ENCODE measurements around the gene ENDOD1. TPM values are rescaled to one million over a fixed set of nuclear protein-coding genes. Genes with fewer than 3 reads are reported as not detected.

Gene ENDOD1
- polyA plus RNA-seq, 1 experiment: 12.1 TPM

DNA sequence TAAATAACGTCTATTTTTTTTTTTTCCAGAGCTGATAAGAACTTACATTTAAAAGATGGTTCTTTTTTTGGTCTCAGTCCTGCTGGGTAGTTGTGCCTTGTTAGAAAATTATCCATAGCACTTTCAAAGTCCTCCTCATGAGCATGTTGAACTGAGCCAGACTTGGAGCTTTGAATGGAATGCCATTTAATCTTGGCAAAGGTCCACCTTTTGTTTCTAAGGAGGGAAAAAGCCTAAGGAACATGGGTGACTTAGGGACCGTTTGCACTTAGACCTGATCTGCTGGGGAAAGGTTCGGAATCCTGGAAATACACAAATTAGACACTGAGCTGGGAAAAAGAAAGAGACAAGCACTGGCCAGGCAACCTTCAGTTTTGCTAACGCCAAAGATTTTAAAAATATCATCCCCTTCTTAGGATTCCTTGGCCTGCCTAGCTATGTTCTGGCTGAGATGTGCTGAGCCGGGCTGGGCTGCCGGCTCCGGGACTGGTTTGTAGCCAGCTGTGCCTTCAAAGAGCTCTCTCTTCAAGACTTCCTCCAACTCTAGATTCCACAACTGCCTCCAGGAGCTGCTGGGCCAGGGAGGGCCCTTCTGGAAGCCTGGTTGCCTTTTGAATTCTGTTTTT is 67.4 kb downstream of the ENDOD1 start:
- no peak for DNase-seq (ENCODE audit: low read depth, low spot score)
- ChIA-PET POLR2A (no interaction called here), CTCF (interaction anchor here (0.6 to 15.4 kb wide), 4 partner anchors 9 to 606 kb away, joined by 4 to 284 read pairs (median 122); no protein-coding TSS in a partner anchor)
- TF ChIP-seq, protein P1, sequence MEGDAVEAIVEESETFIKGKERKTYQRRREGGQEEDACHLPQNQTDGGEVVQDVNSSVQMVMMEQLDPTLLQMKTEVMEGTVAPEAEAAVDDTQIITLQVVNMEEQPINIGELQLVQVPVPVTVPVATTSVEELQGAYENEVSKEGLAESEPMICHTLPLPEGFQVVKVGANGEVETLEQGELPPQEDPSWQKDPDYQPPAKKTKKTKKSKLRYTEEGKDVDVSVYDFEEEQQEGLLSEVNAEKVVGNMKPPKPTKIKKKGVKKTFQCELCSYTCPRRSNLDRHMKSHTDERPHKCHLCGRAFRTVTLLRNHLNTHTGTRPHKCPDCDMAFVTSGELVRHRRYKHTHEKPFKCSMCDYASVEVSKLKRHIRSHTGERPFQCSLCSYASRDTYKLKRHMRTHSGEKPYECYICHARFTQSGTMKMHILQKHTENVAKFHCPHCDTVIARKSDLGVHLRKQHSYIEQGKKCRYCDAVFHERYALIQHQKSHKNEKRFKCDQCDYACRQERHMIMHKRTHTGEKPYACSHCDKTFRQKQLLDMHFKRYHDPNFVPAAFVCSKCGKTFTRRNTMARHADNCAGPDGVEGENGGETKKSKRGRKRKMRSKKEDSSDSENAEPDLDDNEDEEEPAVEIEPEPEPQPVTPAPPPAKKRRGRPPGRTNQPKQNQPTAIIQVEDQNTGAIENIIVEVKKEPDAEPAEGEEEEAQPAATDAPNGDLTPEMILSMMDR (IDR thresholded peaks at IDR 0.05; ENCODE audit: low read depth, low read length): no peak
- H3K9me3 ChIP-seq (ENCODE audit: control insufficient read depth, insufficient read depth, low read length): no peaks in the 10 kb centered on the region
- H3K27me3 ChIP-seq (ENCODE audit: control insufficient read depth, insufficient read depth, low read length): peaks cover 3% of the 10 kb centered on the region
- no peak overlapping the region for H3K4me3 ChIP-seq (ENCODE audit: low read depth, low read length)
- H3K27ac ChIP-seq (ENCODE audit: low read depth, low read length): no peak overlapping the region

DNA sequence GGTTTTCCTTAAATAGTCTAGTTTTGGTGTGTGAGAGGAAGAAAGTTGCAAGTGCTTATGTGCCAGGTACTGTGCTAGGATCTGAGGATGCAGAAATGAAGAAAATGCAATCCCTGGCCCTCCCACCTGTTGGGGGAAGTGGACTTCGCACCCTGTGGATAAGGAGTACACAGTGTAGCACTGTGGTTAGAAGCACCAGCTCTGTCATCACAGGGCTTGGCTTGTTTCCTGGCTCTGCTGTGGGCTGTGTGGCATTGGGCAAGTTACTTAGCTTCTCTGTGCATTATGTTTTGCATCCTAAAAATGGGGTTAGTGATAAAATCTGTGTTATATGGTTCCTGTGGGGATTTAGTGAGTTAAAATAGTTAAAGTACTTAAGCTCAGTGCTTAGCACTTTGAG is 68.2 kb downstream of the ENDOD1 start:
- CTCF ChIA-PET: interaction anchor here (10.1 to 15.4 kb wide), 2 partner anchors 548 to 605 kb away, joined by 239 to 284 read pairs; no protein-coding TSS in a partner anchor

DNA sequence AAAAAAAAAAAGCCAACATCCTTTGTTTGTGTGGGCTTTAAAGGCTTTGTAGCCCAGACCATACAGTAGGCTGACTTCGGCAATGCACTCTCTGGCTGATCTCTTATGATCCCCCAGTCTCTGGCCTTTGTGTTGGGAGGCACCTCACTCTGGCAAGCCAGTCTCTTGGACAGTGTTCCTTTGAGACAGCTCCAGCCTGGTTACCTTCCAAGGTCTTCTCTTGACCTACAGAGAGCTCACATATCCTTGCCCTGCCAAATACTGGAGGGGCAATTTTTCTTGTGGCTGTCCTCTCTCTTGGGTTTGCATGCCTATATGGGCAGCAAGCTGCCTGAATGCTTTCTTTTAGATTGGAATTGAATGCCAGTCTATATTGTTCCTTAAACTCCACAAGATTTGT is 71.6 kb downstream of the ENDOD1 start:
- H3K27me3 ChIP-seq (ENCODE audit: control insufficient read depth, insufficient read depth, low read length): peaks cover 3% of the 10 kb centered on the region
- no peaks in the 10 kb centered on the region for H3K9me3 ChIP-seq (ENCODE audit: control insufficient read depth, insufficient read depth, low read length)
- DNase-seq (ENCODE audit: low read depth, low spot score): no peak
- ChIA-PET CTCF (interaction anchor here (0.6 to 1.8 kb wide), 3 partner anchors 9 to 544 kb away, joined by 5 to 7 read pairs (median 7); no protein-coding TSS in a partner anchor), POLR2A (no interaction called here)
- H3K4me3 ChIP-seq (ENCODE audit: low read depth, low read length): no peak overlapping the region
- no peak overlapping the region for H3K27ac ChIP-seq (ENCODE audit: low read depth, low read length)
- TF ChIP-seq, protein P1 (IDR thresholded peaks at IDR 0.05; ENCODE audit: low read depth, low read length): no peak

More for the DNA sequence above, 68.2 kb downstream of the ENDOD1 start:
- Histone ChIP-seq H3K27me3 (ENCODE audit: control insufficient read depth, insufficient read depth, low read length) (peaks cover 3% of the 10 kb centered on the region), H3K27ac (ENCODE audit: low read depth, low read length) (no peak overlapping the region), H3K9me3 (ENCODE audit: control insufficient read depth, insufficient read depth, low read length) (no peaks in the 10 kb centered on the region), H3K4me3 (ENCODE audit: low read depth, low read length) (no peak overlapping the region)
- no peak for DNase-seq (ENCODE audit: low read depth, low spot score)
- TF ChIP-seq, protein P1 (IDR thresholded peaks at IDR 0.05; ENCODE audit: low read depth, low read length): no peak
- POLR2A ChIA-PET: no interaction called here

DNA sequence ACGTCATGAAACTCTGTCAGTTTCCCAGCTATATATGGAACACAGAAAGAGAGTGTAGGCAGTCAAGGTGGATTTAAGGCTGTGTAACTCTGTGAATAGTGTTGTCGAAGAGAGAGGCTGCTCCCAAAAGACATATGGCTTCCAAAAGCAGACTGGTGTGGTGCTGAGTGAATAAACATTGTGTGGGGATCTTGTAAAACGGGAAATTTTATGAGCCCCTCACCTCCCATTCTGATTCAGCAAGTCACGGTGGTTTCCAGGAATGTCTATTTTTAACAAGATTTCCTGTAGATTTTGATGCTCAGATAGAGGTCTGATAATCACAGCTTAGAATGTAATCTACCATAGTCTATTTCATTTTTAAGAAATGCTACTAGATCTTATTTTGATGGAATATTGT is 73.5 kb downstream of the ENDOD1 start:
- CTCF ChIA-PET: no interaction called here
- Histone ChIP-seq H3K9me3 (ENCODE audit: control insufficient read depth, insufficient read depth, low read length) (no peaks in the 10 kb centered on the region), H3K27ac (ENCODE audit: low read depth, low read length) (no peak overlapping the region), H3K27me3 (ENCODE audit: control insufficient read depth, insufficient read depth, low read length) (peaks cover 3% of the 10 kb centered on the region), H3K4me3 (ENCODE audit: low read depth, low read length) (no peak overlapping the region)
- DNase-seq (ENCODE audit: low read depth, low spot score): no peak
- TF ChIP-seq, protein P1 (IDR thresholded peaks at IDR 0.05; ENCODE audit: low read depth, low read length): no peak
- POLR2A ChIA-PET: no interaction called here

DNA sequence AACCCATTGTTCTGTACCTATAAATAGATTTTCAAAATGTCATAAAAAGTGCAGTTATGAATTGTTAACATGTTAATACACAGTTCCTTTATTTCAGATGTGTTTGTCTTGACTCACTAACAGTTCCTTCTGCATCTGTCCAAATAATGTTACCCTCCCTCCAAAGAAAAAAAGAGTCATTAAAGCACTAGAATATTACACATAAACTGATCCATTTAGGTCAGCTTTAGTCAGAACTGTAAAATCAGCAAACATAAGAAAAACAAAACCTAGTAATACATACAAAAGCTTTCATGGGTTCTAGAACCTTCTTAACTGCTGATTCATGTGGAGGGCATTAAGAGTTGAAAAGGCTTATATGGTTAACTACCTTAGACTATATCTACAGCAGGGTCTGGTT is 76.0 kb downstream of the ENDOD1 start:
- ChIA-PET POLR2A (no interaction called here), CTCF (interaction anchor here (1.0 to 1.5 kb wide), 3 partner anchors 9 to 540 kb away, joined by 5 to 6 read pairs (median 5); no protein-coding TSS in a partner anchor)
- TF ChIP-seq, protein P1 (IDR thresholded peaks at IDR 0.05; ENCODE audit: low read depth, low read length): no peak
- DNase-seq (ENCODE audit: low read depth, low spot score): no peak
- Histone ChIP-seq H3K27me3 (ENCODE audit: control insufficient read depth, insufficient read depth, low read length) (peaks cover 3% of the 10 kb centered on the region), H3K27ac (ENCODE audit: low read depth, low read length) (no peak overlapping the region), H3K9me3 (ENCODE audit: control insufficient read depth, insufficient read depth, low read length) (no peaks in the 10 kb centered on the region), H3K4me3 (ENCODE audit: low read depth, low read length) (no peak overlapping the region)
